ENCODE results near the gene SCFD2. TPM values are rescaled to one million over a fixed set of nuclear protein-coding genes. Genes with fewer than 3 reads are reported as not detected.
"Not testable (repeated sequence)": the region's sequence is repeated elsewhere in the genome, so short reads cannot be mapped to it uniquely, and the experiment has no call there.

Gene SCFD2
- total RNA-seq, 6 experiments from 2014 or later, result 35.2 to 46.7 (median 41.5) TPM

- Mint-ChIP-seq H3K27ac (no peak overlapping the region), H3K4me3 (no peak overlapping the region), H3K4me1 (ENCODE audit: low read depth) (peaks cover 25% of the 10 kb centered on the region), H3K9me3 (no peaks in the 10 kb centered on the region), H3K27me3 (ENCODE audit: insufficient read depth) (no peaks in the 10 kb centered on the region), H3K36me3 (ENCODE audit: low read depth) (0 out of 2 replicates have a peak, but pooled peaks cover 6% of the 10 kb centered on the region)
- DNase-seq, result no peak
- no peak for TF ChIP-seq CTCF (IDR thresholded peaks at IDR 0.05)
Measured at GRCh38 chr4:53040851-53041250, 325.0 kb downstream of the SCFD2 start.

DNA sequence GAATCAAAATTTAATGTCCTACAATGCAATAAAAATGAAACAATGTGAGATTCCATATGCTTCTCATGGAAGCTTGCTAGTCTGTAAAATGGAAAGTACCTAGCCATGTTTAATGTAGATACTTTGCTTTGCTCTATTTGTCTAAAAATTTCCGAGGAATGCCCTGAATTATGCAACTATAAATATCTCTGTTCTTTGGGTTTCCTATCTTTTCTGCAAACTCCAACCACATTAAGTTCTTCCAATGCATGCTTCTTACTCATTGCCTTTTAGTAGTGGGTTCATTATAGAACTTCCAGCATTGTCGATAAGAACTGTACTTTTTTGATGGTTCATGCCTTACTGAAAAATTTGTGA is 325.4 kb downstream of the SCFD2 start:
- no peak for DNase-seq
- Mint-ChIP-seq H3K4me3 (no peak overlapping the region), H3K27me3 (ENCODE audit: insufficient read depth) (no peaks in the 10 kb centered on the region), H3K27ac (no peak overlapping the region), H3K36me3 (ENCODE audit: low read depth) (peaks cover 9% of the 10 kb centered on the region; the same call in 1 of the 2 replicates), H3K4me1 (ENCODE audit: low read depth) (peaks cover 25% of the 10 kb centered on the region), H3K9me3 (no peaks in the 10 kb centered on the region)
- no peak for TF ChIP-seq CTCF (IDR thresholded peaks at IDR 0.05)

- H3K27ac Mint-ChIP-seq, result no peak overlapping the region; the same call in 1 of the 2 replicates
- no peak overlapping the region for H3K4me3 Mint-ChIP-seq
- peaks cover 14% of the 10 kb centered on the region; the same call in 1 of the 2 replicates for H3K36me3 Mint-ChIP-seq (ENCODE audit: low read depth)
- no peaks in the 10 kb centered on the region for H3K27me3 Mint-ChIP-seq (ENCODE audit: insufficient read depth)
- no peak for DNase-seq
- no peaks in the 10 kb centered on the region for H3K9me3 Mint-ChIP-seq
- peaks cover 25% of the 10 kb centered on the region for H3K4me1 Mint-ChIP-seq (ENCODE audit: low read depth)
- TF ChIP-seq CTCF (IDR thresholded peaks at IDR 0.05), result no peak
Measured at GRCh38 chr4:53039741-53040458, 326.0 kb downstream of the SCFD2 start.

DNA sequence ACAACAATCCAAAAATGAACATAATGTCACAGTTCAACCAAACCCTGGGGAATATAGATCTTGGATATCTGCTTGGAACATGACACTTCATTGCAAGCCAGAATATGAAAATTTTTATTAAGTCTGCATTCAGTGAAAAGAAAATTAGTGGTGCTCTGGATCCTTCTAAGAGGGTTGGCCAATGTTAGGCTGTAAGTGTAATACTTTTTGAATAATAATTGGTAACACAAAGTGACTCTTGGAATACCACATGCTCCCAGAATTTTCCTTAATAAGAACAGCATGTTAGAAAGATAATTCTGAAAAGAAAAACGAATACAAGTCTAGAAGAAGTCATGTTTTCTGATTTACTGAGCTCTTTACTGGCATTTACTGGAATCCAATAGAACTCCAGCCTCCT is 328.0 kb downstream of the SCFD2 start:
- peaks cover 25% of the 10 kb centered on the region for H3K4me1 Mint-ChIP-seq (ENCODE audit: low read depth)
- H3K27ac Mint-ChIP-seq, result no peak overlapping the region
- H3K4me3 Mint-ChIP-seq, result no peak overlapping the region
- no peaks in the 10 kb centered on the region for H3K27me3 Mint-ChIP-seq (ENCODE audit: insufficient read depth)
- no peaks in the 10 kb centered on the region for H3K9me3 Mint-ChIP-seq
- DNase-seq, result no peak
- TF ChIP-seq CTCF (IDR thresholded peaks at IDR 0.05), result no peak
- peaks cover 22% of the 10 kb centered on the region for H3K36me3 Mint-ChIP-seq (ENCODE audit: low read depth)

DNA sequence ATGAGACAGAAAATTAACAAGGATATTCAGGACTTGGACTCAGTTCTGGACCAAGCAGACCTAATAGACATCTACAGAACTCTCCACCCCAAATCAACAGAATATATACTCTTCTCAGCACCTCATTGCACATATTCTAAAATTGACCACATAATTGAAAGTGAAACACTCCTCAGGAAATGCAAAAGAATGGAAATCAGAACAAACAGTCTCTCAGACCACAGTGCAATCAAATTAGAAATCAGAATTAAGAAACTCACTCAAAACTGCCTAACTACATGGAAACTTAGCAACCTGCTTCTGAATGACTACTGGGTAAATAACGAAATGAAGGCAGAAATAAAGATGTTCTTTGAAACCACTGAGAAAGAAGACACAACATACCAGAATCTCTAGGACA is 333.0 kb downstream of the SCFD2 start:
- not testable (repeated sequence) for DNase-seq; H3K9me3 Mint-ChIP-seq; H3K4me1 Mint-ChIP-seq (ENCODE audit: low read depth); H3K4me3 Mint-ChIP-seq; H3K27me3 Mint-ChIP-seq (ENCODE audit: insufficient read depth); H3K27ac Mint-ChIP-seq
- peaks cover 26% of the 10 kb centered on the region for H3K36me3 Mint-ChIP-seq (ENCODE audit: low read depth)

DNA sequence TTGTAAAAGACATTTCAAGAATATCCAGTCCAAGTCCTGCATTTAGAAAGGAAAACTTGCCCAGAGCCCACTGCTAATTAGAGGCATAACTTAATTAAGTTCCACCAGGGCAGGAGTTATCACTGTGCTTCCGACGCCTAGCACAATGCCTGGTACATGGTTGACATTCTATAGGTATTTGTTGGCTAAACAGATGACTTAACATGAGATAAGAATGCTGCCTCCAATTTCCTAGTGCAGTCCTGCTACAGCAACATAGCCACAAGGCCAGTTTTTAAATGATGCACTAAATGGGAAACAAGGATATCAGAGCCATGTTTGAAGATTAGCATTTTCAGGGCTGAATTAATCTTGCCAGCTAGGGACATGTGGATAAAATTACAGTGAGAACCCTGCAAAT is 339.6 kb downstream of the SCFD2 start:
- no peak for TF ChIP-seq CTCF (IDR thresholded peaks at IDR 0.05)
- Mint-ChIP-seq H3K4me3 (no peak overlapping the region), H3K4me1 (ENCODE audit: low read depth) (peaks cover 38% of the 10 kb centered on the region), H3K27me3 (ENCODE audit: insufficient read depth) (no peaks in the 10 kb centered on the region), H3K9me3 (no peaks in the 10 kb centered on the region), H3K27ac (no peak overlapping the region), H3K36me3 (ENCODE audit: low read depth) (peaks cover 8% of the 10 kb centered on the region; the same call in 1 of the 2 replicates)
- no peak for DNase-seq
